Smooth muscle cell (in vitro differentiated cells): Measurements from ENCODE around the gene AFAP1. TPM values are rescaled to one million over a fixed set of nuclear protein-coding genes. Genes with fewer than 3 reads are reported as not detected.
A peak's percentile ranks its signal among the peaks of the same experiment; 100 is the strongest.

Source experiments
- DNase-seq: peaks from one replicate; lab custom pipeline; 2025; ENCODE audit not compliant: unreplicated experiment; lab: John Stamatoyannopoulos, UW
- H2AFZ ChIP-seq: fragments of 200-600 bp; sonication (generic); 2 replicates; pipeline ENCODE4 v1.6.0; 2016; ENCODE audit warnings: antibody characterized with exemption, low read depth, mild to moderate bottlenecking
- H3F3A ChIP-seq: fragments of 200-600 bp; sonication (generic); 2 replicates; pipeline ENCODE4 v1.6.0; 2017; ENCODE audit warnings: antibody characterized with exemption, low read depth
- H3K27ac ChIP-seq: fragments of 200-600 bp; sonication (generic); 2 replicates; pipeline ENCODE4 v1.5.1; 2016; ENCODE audit warnings: low read depth, mild to moderate bottlenecking
- H3K27me3 ChIP-seq: fragments of 200-600 bp; sonication (generic); 2 replicates; pipeline ENCODE4 v1.6.1; 2016; ENCODE audit warnings: low read depth, mild to moderate bottlenecking
- H3K36me3 ChIP-seq: fragments of 200-600 bp; sonication (generic); 2 replicates; pipeline ENCODE4 v1.5.1; 2016; ENCODE audit warnings: low read depth
- H3K4me1 ChIP-seq: fragments of 200-600 bp; sonication (generic); 2 replicates; pipeline ENCODE4 v1.5.1; 2016; ENCODE audit warnings: low read depth
- H3K4me2 ChIP-seq: fragments of 200-600 bp; sonication (generic); 2 replicates; pipeline ENCODE4 v1.6.0; 2016; ENCODE audit warnings: mild to moderate bottlenecking
- H3K4me3 ChIP-seq: fragments of 200-600 bp; sonication (generic); 2 replicates; pipeline ENCODE4 v1.5.1; 2016; ENCODE audit warnings: mild to moderate bottlenecking
- H3K79me2 ChIP-seq: fragments of 200-600 bp; sonication (generic); 2 replicates; pipeline ENCODE4 v1.6.0; 2016; ENCODE audit warnings: low read depth, mild to moderate bottlenecking
- H3K9ac ChIP-seq: fragments of 200-600 bp; sonication (generic); 2 replicates; pipeline ENCODE4 v1.6.0; 2016; ENCODE audit warnings: low read depth
- H3K9me3 ChIP-seq: fragments of 200-600 bp; sonication (generic); replicated peaks from 2 replicates; pipeline ENCODE4 v1.5.1; 2016; ENCODE audit warnings: low read depth
- H4K20me1 ChIP-seq: fragments of 200-600 bp; sonication (generic); 2 replicates; pipeline ENCODE4 v1.6.0; 2016; ENCODE audit warnings: low read depth
- CTCF ChIP-seq: fragments of 200-600 bp; sonication (generic); IDR thresholded peaks from 2 replicates; pipeline ENCODE4 v1.5.1; 2017; ENCODE audit warnings: borderline replicate concordance, mild to moderate bottlenecking, antibody characterized with exemption; ENCODE audit not compliant: insufficient read depth, poor library complexity, severe bottlenecking
- whole genome bisulfite sequencing: methylation state at CpG from one replicate; pipeline ENCODE4 v1.1.7; 2016; ENCODE audit warnings: low lambda C conversion rate; 5-methylcytosine and 5-hydroxymethylcytosine counted together
- polyA plus RNA-seq: library from polyadenylated mRNA; unstranded; fragments of >200 nt; fragmentation: Nextera tagmentation; extraction: Ambion mirVana; gene quantifications from 2 replicates; pipeline ENCODE4 v1.2.1, GENCODE V29; 2016
- total RNA-seq: library from RNA; depleted of rRNA; stranded (reverse); fragments of >200 nt; gene quantifications from 2 replicates; pipeline ENCODE4 v1.2.3, GENCODE V29; 2014

The AFAP1 gene
- total and polyA plus RNA-seq, 2 experiments from 2014 or later = 12.6 to 24.8 TPM

- no peak for TF ChIP-seq CTCF
- Histone ChIP-seq H4K20me1 (peaks cover 46% of the 10 kb centered on the region), H3K79me2 (no peaks in the 10 kb centered on the region), H3F3A (peaks cover 19% of the 10 kb centered on the region), H3K4me2 (peak overlapping the region; percentile 73), H3K4me3 (no peak overlapping the region), H3K9ac (peak overlapping the region; percentile 5), H3K9me3 (no peaks in the 10 kb centered on the region), H3K4me1 (peaks cover 25% of the 10 kb centered on the region), H2AFZ (no peak overlapping the region), H3K27ac (peak overlapping the region; percentile 82), H3K36me3 (peaks cover 4% of the 10 kb centered on the region), H3K27me3 (no peaks in the 10 kb centered on the region)
- 27% methylated on average over 13 of the region's 13 CpGs for WGBS
- no peak for DNase-seq
These were observed 158.3 kb downstream of the AFAP1 start for GRCh38 chr4:7781366-7781765.

GRCh38 chr4:7780751-7781348 is 158.8 kb downstream of the AFAP1 start:
- Histone ChIP-seq H2AFZ (no peak overlapping the region), H3K27ac (peak overlapping the region; percentile 82), H3K27me3 (no peaks in the 10 kb centered on the region), H3K4me1 (peaks cover 25% of the 10 kb centered on the region), H4K20me1 (peaks cover 46% of the 10 kb centered on the region), H3K36me3 (no peaks in the 10 kb centered on the region), H3K4me3 (no peak overlapping the region), H3F3A (peaks cover 19% of the 10 kb centered on the region), H3K4me2 (peak overlapping the region; percentile 73), H3K79me2 (no peaks in the 10 kb centered on the region), H3K9ac (peak overlapping the region; percentile 5), H3K9me3 (no peaks in the 10 kb centered on the region)
- no peak for TF ChIP-seq CTCF
- WGBS = 59% methylated on average over 5 of the region's 5 CpGs
- DNase-seq = no peak

- peak overlapping the region; percentile 21 for H3K4me2 ChIP-seq
- peaks cover 25% of the 10 kb centered on the region for H3K4me1 ChIP-seq
- H3K27ac ChIP-seq = no peak overlapping the region
- no peak for DNase-seq
- no peaks in the 10 kb centered on the region for H3K9me3 ChIP-seq
- H3K4me3 ChIP-seq = no peak overlapping the region
- no peak for TF ChIP-seq CTCF
- H3K79me2 ChIP-seq = no peaks in the 10 kb centered on the region
- peaks cover 19% of the 10 kb centered on the region for H3F3A ChIP-seq
- no peaks in the 10 kb centered on the region for H3K27me3 ChIP-seq
- 58% methylated on average over 5 of the region's 5 CpGs for WGBS
- H4K20me1 ChIP-seq = peaks cover 56% of the 10 kb centered on the region
- no peak overlapping the region for H3K9ac ChIP-seq
- no peak overlapping the region for H2AFZ ChIP-seq
- no peaks in the 10 kb centered on the region for H3K36me3 ChIP-seq
These were observed 160.3 kb downstream of the AFAP1 start for GRCh38 chr4:7779432-7779768.
